ENCODE measurements around the gene NTRK2.

NTRK2 gene

GRCh38 chr9:84929068-84929467, 259.5 kb downstream of the NTRK2 start:
- H3F3A ChIP-seq (ENCODE audit: control insufficient read depth, insufficient read depth): no peaks in the 10 kb centered on the region
- H4K20me1 ChIP-seq (ENCODE audit: control insufficient read depth, insufficient read depth, low read depth, low read length): no peaks in the 10 kb centered on the region
- no peak overlapping the region for H3K4me2 ChIP-seq (ENCODE audit: low read length)
- no peaks in the 10 kb centered on the region for H3K36me3 ChIP-seq (ENCODE audit: control insufficient read depth, low read length)
- H3K4me3 ChIP-seq (ENCODE audit: low read length): no peak overlapping the region
- no peaks in the 10 kb centered on the region for H3K27me3 ChIP-seq (ENCODE audit: control insufficient read depth, low read length)
- no peaks in the 10 kb centered on the region for H3K4me1 ChIP-seq (ENCODE audit: control insufficient read depth, low read length)
- no peaks in the 10 kb centered on the region for H3K79me2 ChIP-seq (ENCODE audit: control insufficient read depth, low read length)
- TF ChIP-seq, protein P1, sequence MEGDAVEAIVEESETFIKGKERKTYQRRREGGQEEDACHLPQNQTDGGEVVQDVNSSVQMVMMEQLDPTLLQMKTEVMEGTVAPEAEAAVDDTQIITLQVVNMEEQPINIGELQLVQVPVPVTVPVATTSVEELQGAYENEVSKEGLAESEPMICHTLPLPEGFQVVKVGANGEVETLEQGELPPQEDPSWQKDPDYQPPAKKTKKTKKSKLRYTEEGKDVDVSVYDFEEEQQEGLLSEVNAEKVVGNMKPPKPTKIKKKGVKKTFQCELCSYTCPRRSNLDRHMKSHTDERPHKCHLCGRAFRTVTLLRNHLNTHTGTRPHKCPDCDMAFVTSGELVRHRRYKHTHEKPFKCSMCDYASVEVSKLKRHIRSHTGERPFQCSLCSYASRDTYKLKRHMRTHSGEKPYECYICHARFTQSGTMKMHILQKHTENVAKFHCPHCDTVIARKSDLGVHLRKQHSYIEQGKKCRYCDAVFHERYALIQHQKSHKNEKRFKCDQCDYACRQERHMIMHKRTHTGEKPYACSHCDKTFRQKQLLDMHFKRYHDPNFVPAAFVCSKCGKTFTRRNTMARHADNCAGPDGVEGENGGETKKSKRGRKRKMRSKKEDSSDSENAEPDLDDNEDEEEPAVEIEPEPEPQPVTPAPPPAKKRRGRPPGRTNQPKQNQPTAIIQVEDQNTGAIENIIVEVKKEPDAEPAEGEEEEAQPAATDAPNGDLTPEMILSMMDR (IDR thresholded peaks at IDR 0.05; ENCODE audit: low read depth, low read length, poor library complexity, severe bottlenecking): no peak
- TF ChIP-seq EZH2phosphoT487 (IDR thresholded peaks at IDR 0.05; ENCODE audit: borderline replicate concordance, low read length): no peak
- H3K9me3 ChIP-seq (ENCODE audit: control insufficient read depth, insufficient read depth, low read length): no peaks in the 10 kb centered on the region
- no peak overlapping the region for H3K27ac ChIP-seq (ENCODE audit: low read depth, low read length)
- H3K9me2 ChIP-seq (replicated peaks; ENCODE audit: control insufficient read depth, low read length): no peaks in the 10 kb centered on the region

DNA sequence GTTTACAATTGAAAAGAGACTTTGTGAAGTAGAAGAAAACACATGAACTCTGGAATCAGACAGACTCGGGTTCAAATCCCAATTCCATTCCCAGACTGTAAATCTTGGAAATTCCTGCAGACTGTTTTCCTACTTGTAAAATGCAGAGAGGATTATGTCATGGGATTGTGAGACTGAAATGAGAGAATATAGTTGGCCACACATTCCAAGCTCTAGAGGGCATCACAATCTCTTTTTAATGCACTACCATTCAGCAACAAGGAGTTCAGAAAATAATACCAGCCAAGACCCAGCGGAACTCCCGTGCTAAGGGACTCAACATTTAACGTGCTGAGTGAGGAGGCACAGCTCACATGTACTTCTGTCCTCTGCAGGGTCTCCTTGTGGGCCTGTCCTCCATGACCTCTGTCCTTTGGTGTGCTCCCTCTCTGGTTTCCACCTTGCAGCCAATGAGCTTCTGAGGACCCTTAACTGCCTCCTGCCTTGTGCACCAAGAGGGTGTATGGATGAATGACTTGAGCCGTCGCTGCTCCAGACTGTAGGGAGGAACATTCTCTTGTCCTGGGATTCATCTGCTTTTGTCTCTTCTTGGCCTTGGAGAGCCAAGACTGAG, 263.5 kb downstream of the NTRK2 start:
- TF ChIP-seq EZH2phosphoT487 (IDR thresholded peaks at IDR 0.05; ENCODE audit: borderline replicate concordance, low read length): no peak
- TF ChIP-seq, protein P1 (IDR thresholded peaks at IDR 0.05; ENCODE audit: low read depth, low read length, poor library complexity, severe bottlenecking): no peak

DNA sequence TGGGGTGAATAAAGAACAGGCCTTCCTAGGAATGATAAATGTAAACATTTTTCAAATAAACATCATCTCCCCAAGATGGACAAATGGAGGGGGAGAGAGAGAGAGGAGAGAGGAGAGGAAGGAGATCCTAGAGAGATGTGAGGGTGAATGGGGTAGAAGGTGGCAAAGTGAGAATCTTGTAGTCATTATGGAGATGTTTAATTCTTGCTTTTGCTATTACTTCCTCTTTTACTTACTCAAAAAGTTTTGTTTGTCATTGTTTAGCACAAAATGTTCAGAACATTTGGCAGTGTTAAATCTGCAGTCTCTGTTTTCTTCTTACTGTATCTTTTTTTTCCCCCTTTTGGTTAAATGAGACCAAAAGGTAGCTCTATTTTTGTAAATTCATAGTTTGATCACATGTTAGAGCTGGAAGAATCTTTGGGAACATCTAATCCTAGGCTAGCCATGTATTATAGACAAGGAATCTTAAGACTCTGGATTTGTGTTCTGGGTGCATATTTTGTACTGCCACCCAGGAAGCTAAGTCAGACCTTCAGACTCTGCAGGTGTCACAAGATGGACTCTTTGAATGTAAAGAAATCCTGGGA, 266.1 kb downstream of the NTRK2 start:
- Histone ChIP-seq H3K4me1 (ENCODE audit: control insufficient read depth, low read length) (no peaks in the 10 kb centered on the region), H4K20me1 (ENCODE audit: control insufficient read depth, insufficient read depth, low read depth, low read length) (no peaks in the 10 kb centered on the region), H3F3A (ENCODE audit: control insufficient read depth, insufficient read depth) (no peaks in the 10 kb centered on the region), H3K27ac (ENCODE audit: low read depth, low read length) (no peak overlapping the region), H3K9me3 (ENCODE audit: control insufficient read depth, insufficient read depth, low read length) (no peaks in the 10 kb centered on the region), H3K4me3 (ENCODE audit: low read length) (no peak overlapping the region), H3K27me3 (ENCODE audit: control insufficient read depth, low read length) (no peaks in the 10 kb centered on the region), H3K36me3 (ENCODE audit: control insufficient read depth, low read length) (no peaks in the 10 kb centered on the region), H3K79me2 (ENCODE audit: control insufficient read depth, low read length) (no peaks in the 10 kb centered on the region), H3K9me2 (replicated peaks; ENCODE audit: control insufficient read depth, low read length) (no peaks in the 10 kb centered on the region), H3K4me2 (ENCODE audit: low read length) (no peak overlapping the region)
- TF ChIP-seq, protein P1 (IDR thresholded peaks at IDR 0.05; ENCODE audit: low read depth, low read length, poor library complexity, severe bottlenecking): no peak
- no peak for TF ChIP-seq EZH2phosphoT487 (IDR thresholded peaks at IDR 0.05; ENCODE audit: borderline replicate concordance, low read length)

More for the DNA sequence above, 263.5 kb downstream of the NTRK2 start:
- Histone ChIP-seq H4K20me1 (ENCODE audit: control insufficient read depth, insufficient read depth, low read depth, low read length) (no peaks in the 10 kb centered on the region), H3K27ac (ENCODE audit: low read depth, low read length) (no peak overlapping the region), H3K4me3 (ENCODE audit: low read length) (no peak overlapping the region), H3K27me3 (ENCODE audit: control insufficient read depth, low read length) (no peaks in the 10 kb centered on the region), H3K79me2 (ENCODE audit: control insufficient read depth, low read length) (no peaks in the 10 kb centered on the region), H3K4me2 (ENCODE audit: low read length) (no peak overlapping the region), H3K4me1 (ENCODE audit: control insufficient read depth, low read length) (no peaks in the 10 kb centered on the region), H3F3A (ENCODE audit: control insufficient read depth, insufficient read depth) (no peaks in the 10 kb centered on the region), H3K9me2 (replicated peaks; ENCODE audit: control insufficient read depth, low read length) (no peaks in the 10 kb centered on the region), H3K36me3 (ENCODE audit: control insufficient read depth, low read length) (no peaks in the 10 kb centered on the region), H3K9me3 (ENCODE audit: control insufficient read depth, insufficient read depth, low read length) (no peaks in the 10 kb centered on the region)
